WTC11 (cell line): ENCODE results near the gene ZSCAN10. TPM values are rescaled to one million over a fixed set of nuclear protein-coding genes. Genes with fewer than 3 reads are reported as not detected.
A peak's percentile ranks its signal among the peaks of the same experiment; 100 is the strongest.

Experiments
- ATAC-seq: fragments of 200-7000 bp; cut with Tn5 transposase; 2 replicates; pipeline ENCODE4 v1.10.0; 2021; ENCODE audit warnings: mild to moderate bottlenecking, moderate library complexity
- CTCF ChIA-PET: fragments of 300-600 bp; sonication (Branson Sonifier 250); formaldehyde crosslinking; loops from one replicate; lab custom pipeline; 2021; ENCODE audit warnings: antibody characterized with exemption; lab: Charles Lee
- POLR2A ChIA-PET: fragments of 350-600 bp; sonication (Branson Sonifier 250); formaldehyde crosslinking; loops from one replicate; lab custom pipeline; 2021; ENCODE audit warnings: antibody characterized with exemption; lab: Charles Lee
- DNase-seq: peaks from one replicate; pipeline ENCODE4 v3.0.0; 2021; ENCODE audit warnings: low spot score
- H3K27ac Mint-ChIP-seq: 2 replicates; pipeline ENCODE4 v1.8.0; 2021; ENCODE audit warnings: mixed read lengths
- H3K27me3 Mint-ChIP-seq: 2 replicates; pipeline ENCODE4 v1.8.0; 2021; ENCODE audit warnings: low read depth, mild to moderate bottlenecking, moderate library complexity, mixed read lengths
- H3K36me3 Mint-ChIP-seq: 2 replicates; pipeline ENCODE4 v1.8.0; 2021; ENCODE audit warnings: mixed read lengths
- H3K4me1 Mint-ChIP-seq: 2 replicates; pipeline ENCODE4 v1.8.0; 2022; ENCODE audit warnings: mixed read lengths
- H3K4me3 Mint-ChIP-seq: 2 replicates; pipeline ENCODE4 v1.8.0; 2021; ENCODE audit warnings: mild to moderate bottlenecking, moderate library complexity, mixed read lengths
- H3K9me3 Mint-ChIP-seq: 2 replicates; pipeline ENCODE4 v1.8.0; 2021; ENCODE audit warnings: mixed read lengths
- ATF6 ChIP-seq: sonication (generic); formaldehyde crosslinking; IDR thresholded peaks from 2 replicates; pipeline ENCODE4 v1.8.1; 2023; ENCODE audit warnings: mild to moderate bottlenecking, missing genetic modification reagents
- FOXJ3 ChIP-seq: sonication (generic); formaldehyde crosslinking; IDR thresholded peaks from 2 replicates; pipeline ENCODE4 v1.9.0; 2021; ENCODE audit warnings: missing genetic modification reagents, mild to moderate bottlenecking, borderline replicate concordance
- GABPB1 ChIP-seq: sonication (generic); formaldehyde crosslinking; IDR thresholded peaks from 2 replicates; pipeline ENCODE4 v1.8.1; 2023; ENCODE audit warnings: mild to moderate bottlenecking, missing genetic modification reagents
- GTF2I ChIP-seq: fragments of 250-450 bp; sonication (Bioruptor Pico); conservative IDR thresholded peaks from 2 replicates; pipeline ENCODE4 v1.4.0; 2021; ENCODE audit warnings: mild to moderate bottlenecking
- KAT7 ChIP-seq: sonication (generic); formaldehyde crosslinking; IDR thresholded peaks from 2 replicates; pipeline ENCODE4 v1.8.1; 2023; ENCODE audit warnings: missing genetic modification reagents, mild to moderate bottlenecking, borderline replicate concordance
- MAX ChIP-seq: sonication (generic); formaldehyde crosslinking; IDR thresholded peaks from 2 replicates; pipeline ENCODE4 v1.8.0; 2022; ENCODE audit warnings: mild to moderate bottlenecking, missing genetic modification reagents
- MYBL2 ChIP-seq: sonication (generic); formaldehyde crosslinking; IDR thresholded peaks from 2 replicates; pipeline ENCODE4 v1.8.1; 2023; ENCODE audit warnings: mild to moderate bottlenecking, moderate library complexity, missing genetic modification reagents
- RELA ChIP-seq: sonication (generic); formaldehyde crosslinking; IDR thresholded peaks from 2 replicates; pipeline ENCODE4 v1.8.1; 2022; ENCODE audit warnings: missing genetic modification reagents, mild to moderate bottlenecking, borderline replicate concordance
- SOX15 ChIP-seq: fragments of 250-450 bp; sonication (Bioruptor Pico); IDR thresholded peaks from 2 replicates; pipeline ENCODE4 v1.9.0; 2021; ENCODE audit warnings: mild to moderate bottlenecking
- TCF7 ChIP-seq: sonication (generic); formaldehyde crosslinking; IDR thresholded peaks from 2 replicates; pipeline ENCODE4 v1.8.0; 2022; ENCODE audit warnings: mild to moderate bottlenecking, low read depth, missing genetic modification reagents, moderate library complexity
- TEAD4 ChIP-seq: sonication (generic); formaldehyde crosslinking; IDR thresholded peaks from 2 replicates; pipeline ENCODE4 v1.8.0; 2022; ENCODE audit warnings: mild to moderate bottlenecking, missing genetic modification reagents
- TP53 ChIP-seq: sonication (generic); formaldehyde crosslinking; IDR thresholded peaks from 2 replicates; pipeline ENCODE4 v1.8.1; 2023; ENCODE audit warnings: mild to moderate bottlenecking, missing genetic modification reagents
- ZNF219 ChIP-seq: sonication (generic); formaldehyde crosslinking; IDR thresholded peaks from 2 replicates; pipeline ENCODE4 v1.8.0; 2023; ENCODE audit warnings: missing genetic modification reagents, mild to moderate bottlenecking, borderline replicate concordance
- ZNF317 ChIP-seq: sonication (generic); formaldehyde crosslinking; IDR thresholded peaks from 2 replicates; pipeline ENCODE4 v1.8.1; 2023; ENCODE audit warnings: low read depth, mild to moderate bottlenecking, moderate library complexity, missing genetic modification reagents, borderline replicate concordance
- ZNF416 ChIP-seq: fragments of 250-450 bp; sonication (Bioruptor Pico); IDR thresholded peaks from 2 replicates; pipeline ENCODE4 v1.9.0; 2021; ENCODE audit warnings: mild to moderate bottlenecking, inconsistent platforms
- total RNA-seq: library from RNA; stranded (reverse); gene quantifications from 3 replicates; pipeline ENCODE4 v1.2.3, GENCODE V29; 2021
- TF ChIP-seq, protein P1 (sequence below): sonication (generic); formaldehyde crosslinking; IDR thresholded peaks from 2 replicates; pipeline ENCODE4 v1.8.0; 2022; ENCODE audit warnings: mild to moderate bottlenecking, missing genetic modification reagents
- TF ChIP-seq, protein P2 (sequence below): sonication (generic); formaldehyde crosslinking; IDR thresholded peaks from 2 replicates; pipeline ENCODE4 v1.8.1; 2023; ENCODE audit warnings: mild to moderate bottlenecking, missing genetic modification reagents, borderline replicate concordance
- TF ChIP-seq, protein P3 (sequence below): sonication (generic); formaldehyde crosslinking; IDR thresholded peaks from 2 replicates; pipeline ENCODE4 v1.8.1; 2022; ENCODE audit warnings: mild to moderate bottlenecking, moderate library complexity, missing genetic modification reagents
- TF ChIP-seq, protein P4 (sequence below): fragments of 250-450 bp; sonication (Bioruptor Pico); IDR thresholded peaks from 2 replicates; pipeline ENCODE4 v1.9.0; 2021; ENCODE audit warnings: mild to moderate bottlenecking

Gene ZSCAN10
- total RNA-seq, 1 experiment from 2014 or later, result 263 TPM

GRCh38 chr16:3071655-3072054 lies 27.4 kb downstream of the ZSCAN10 start:
- H3K9me3 Mint-ChIP-seq, result no peaks in the 10 kb centered on the region
- peaks cover 12% of the 10 kb centered on the region for H3K27me3 Mint-ChIP-seq
- peaks cover 31% of the 10 kb centered on the region for H3K4me1 Mint-ChIP-seq
- POLR2A ChIA-PET, result no interaction called here
- no peak for DNase-seq
- no peak for TF ChIP-seq MAX
- TF ChIP-seq, protein P1, sequence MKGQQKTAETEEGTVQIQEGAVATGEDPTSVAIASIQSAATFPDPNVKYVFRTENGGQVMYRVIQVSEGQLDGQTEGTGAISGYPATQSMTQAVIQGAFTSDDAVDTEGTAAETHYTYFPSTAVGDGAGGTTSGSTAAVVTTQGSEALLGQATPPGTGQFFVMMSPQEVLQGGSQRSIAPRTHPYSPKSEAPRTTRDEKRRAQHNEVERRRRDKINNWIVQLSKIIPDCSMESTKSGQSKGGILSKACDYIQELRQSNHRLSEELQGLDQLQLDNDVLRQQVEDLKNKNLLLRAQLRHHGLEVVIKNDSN, result no peak
- no peak for TF ChIP-seq RELA (CRISPR knock-in tag)
- no peak for TF ChIP-seq TP53 (CRISPR knock-in tag)
- no peak for TF ChIP-seq ZNF416 (CRISPR knock-in tag)
- CTCF ChIA-PET, result no interaction called here
- H3K36me3 Mint-ChIP-seq, result no peaks in the 10 kb centered on the region
- H3K27ac Mint-ChIP-seq, result no peak overlapping the region
- no peak overlapping the region for H3K4me3 Mint-ChIP-seq
- no peak for ATAC-seq

GRCh38 chr16:3070608-3071111 lies 28.4 kb downstream of the ZSCAN10 start:
- H3K4me1 Mint-ChIP-seq, result peaks cover 30% of the 10 kb centered on the region
- CTCF ChIA-PET, result interaction anchor here (1.0 to 1.5 kb wide), 8 partner anchors 11 to 59 kb away, joined by 3 to 5 read pairs (median 4); no protein-coding TSS in a partner anchor
- no peak for TF ChIP-seq ZNF317 (CRISPR knock-in tag)
- no peak for TF ChIP-seq ZNF219 (CRISPR knock-in tag)
- TF ChIP-seq KAT7 (CRISPR knock-in tag), result no peak
- TF ChIP-seq, protein P2, sequence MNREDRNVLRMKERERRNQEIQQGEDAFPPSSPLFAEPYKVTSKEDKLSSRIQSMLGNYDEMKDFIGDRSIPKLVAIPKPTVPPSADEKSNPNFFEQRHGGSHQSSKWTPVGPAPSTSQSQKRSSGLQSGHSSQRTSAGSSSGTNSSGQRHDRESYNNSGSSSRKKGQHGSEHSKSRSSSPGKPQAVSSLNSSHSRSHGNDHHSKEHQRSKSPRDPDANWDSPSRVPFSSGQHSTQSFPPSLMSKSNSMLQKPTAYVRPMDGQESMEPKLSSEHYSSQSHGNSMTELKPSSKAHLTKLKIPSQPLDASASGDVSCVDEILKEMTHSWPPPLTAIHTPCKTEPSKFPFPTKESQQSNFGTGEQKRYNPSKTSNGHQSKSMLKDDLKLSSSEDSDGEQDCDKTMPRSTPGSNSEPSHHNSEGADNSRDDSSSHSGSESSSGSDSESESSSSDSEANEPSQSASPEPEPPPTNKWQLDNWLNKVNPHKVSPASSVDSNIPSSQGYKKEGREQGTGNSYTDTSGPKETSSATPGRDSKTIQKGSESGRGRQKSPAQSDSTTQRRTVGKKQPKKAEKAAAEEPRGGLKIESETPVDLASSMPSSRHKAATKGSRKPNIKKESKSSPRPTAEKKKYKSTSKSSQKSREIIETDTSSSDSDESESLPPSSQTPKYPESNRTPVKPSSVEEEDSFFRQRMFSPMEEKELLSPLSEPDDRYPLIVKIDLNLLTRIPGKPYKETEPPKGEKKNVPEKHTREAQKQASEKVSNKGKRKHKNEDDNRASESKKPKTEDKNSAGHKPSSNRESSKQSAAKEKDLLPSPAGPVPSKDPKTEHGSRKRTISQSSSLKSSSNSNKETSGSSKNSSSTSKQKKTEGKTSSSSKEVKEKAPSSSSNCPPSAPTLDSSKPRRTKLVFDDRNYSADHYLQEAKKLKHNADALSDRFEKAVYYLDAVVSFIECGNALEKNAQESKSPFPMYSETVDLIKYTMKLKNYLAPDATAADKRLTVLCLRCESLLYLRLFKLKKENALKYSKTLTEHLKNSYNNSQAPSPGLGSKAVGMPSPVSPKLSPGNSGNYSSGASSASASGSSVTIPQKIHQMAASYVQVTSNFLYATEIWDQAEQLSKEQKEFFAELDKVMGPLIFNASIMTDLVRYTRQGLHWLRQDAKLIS, result no peak
- no peak for TF ChIP-seq MYBL2
- TF ChIP-seq TEAD4 (CRISPR knock-in tag), result no peak
- TF ChIP-seq ATF6 (CRISPR knock-in tag), result no peak
- no peak for TF ChIP-seq GTF2I (CRISPR knock-in tag)
- TF ChIP-seq, protein P3, sequence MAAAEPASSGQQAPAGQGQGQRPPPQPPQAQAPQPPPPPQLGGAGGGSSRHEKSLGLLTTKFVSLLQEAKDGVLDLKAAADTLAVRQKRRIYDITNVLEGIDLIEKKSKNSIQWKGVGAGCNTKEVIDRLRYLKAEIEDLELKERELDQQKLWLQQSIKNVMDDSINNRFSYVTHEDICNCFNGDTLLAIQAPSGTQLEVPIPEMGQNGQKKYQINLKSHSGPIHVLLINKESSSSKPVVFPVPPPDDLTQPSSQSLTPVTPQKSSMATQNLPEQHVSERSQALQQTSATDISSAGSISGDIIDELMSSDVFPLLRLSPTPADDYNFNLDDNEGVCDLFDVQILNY (CRISPR knock-in tag), result no peak
- TF ChIP-seq SOX15 (CRISPR knock-in tag), result no peak
- TF ChIP-seq, protein P4, sequence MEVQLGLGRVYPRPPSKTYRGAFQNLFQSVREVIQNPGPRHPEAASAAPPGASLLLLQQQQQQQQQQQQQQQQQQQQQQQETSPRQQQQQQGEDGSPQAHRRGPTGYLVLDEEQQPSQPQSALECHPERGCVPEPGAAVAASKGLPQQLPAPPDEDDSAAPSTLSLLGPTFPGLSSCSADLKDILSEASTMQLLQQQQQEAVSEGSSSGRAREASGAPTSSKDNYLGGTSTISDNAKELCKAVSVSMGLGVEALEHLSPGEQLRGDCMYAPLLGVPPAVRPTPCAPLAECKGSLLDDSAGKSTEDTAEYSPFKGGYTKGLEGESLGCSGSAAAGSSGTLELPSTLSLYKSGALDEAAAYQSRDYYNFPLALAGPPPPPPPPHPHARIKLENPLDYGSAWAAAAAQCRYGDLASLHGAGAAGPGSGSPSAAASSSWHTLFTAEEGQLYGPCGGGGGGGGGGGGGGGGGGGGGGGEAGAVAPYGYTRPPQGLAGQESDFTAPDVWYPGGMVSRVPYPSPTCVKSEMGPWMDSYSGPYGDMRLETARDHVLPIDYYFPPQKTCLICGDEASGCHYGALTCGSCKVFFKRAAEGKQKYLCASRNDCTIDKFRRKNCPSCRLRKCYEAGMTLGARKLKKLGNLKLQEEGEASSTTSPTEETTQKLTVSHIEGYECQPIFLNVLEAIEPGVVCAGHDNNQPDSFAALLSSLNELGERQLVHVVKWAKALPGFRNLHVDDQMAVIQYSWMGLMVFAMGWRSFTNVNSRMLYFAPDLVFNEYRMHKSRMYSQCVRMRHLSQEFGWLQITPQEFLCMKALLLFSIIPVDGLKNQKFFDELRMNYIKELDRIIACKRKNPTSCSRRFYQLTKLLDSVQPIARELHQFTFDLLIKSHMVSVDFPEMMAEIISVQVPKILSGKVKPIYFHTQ (CRISPR knock-in tag), result no peak
- no peak for TF ChIP-seq GABPB1 (CRISPR knock-in tag)
- TF ChIP-seq FOXJ3 (CRISPR knock-in tag), result no peak
- no peak for TF ChIP-seq TCF7 (CRISPR knock-in tag)
- TF ChIP-seq, protein P1, result no peak

More at GRCh38 chr16:3070608-3071111, 28.4 kb downstream of the ZSCAN10 start:
- H3K27ac Mint-ChIP-seq, result no peak overlapping the region
- 0 out of 2 replicates have a peak, but pooled peaks have one; percentile 16 for ATAC-seq
- no peaks in the 10 kb centered on the region for H3K36me3 Mint-ChIP-seq
- no peaks in the 10 kb centered on the region for H3K9me3 Mint-ChIP-seq
- no peak for DNase-seq
- no peak overlapping the region for H3K4me3 Mint-ChIP-seq
- peaks cover 12% of the 10 kb centered on the region for H3K27me3 Mint-ChIP-seq
- POLR2A ChIA-PET, result no interaction called here
